DMS79 treated with DMSO at 0.1 percent for 48 hours (cell line): ENCODE results near the gene DUSP16.
"Not testable (repeated sequence)": the region's sequence is repeated elsewhere in the genome, so short reads cannot be mapped to it uniquely, and the experiment has no call there.

Source experiments
- DNase-seq: peaks from one replicate; lab custom pipeline; 2025; lab: John Stamatoyannopoulos, UW

DUSP16 gene

GRCh38 chr12:12548713-12549112, 13.9 kb downstream of the DUSP16 start:
- no peak for DNase-seq

GRCh38 chr12:12546314-12546772, 16.3 kb downstream of the DUSP16 start:
- no peak for DNase-seq

GRCh38 chr12:12543959-12544358, 18.7 kb downstream of the DUSP16 start:
- DNase-seq = no peak

GRCh38 chr12:12542964-12543363, 19.7 kb downstream of the DUSP16 start:
- DNase-seq = no peak

GRCh38 chr12:12542286-12542685, 20.4 kb downstream of the DUSP16 start:
- no peak for DNase-seq

- DNase-seq = no peak
Observed at GRCh38 chr12:12541782-12542181, 20.9 kb downstream of the DUSP16 start.

GRCh38 chr12:12540261-12541013, 22.2 kb downstream of the DUSP16 start:
- no peak for DNase-seq

- DNase-seq = no peak
Observed at GRCh38 chr12:12539028-12539810, 23.4 kb downstream of the DUSP16 start.

- DNase-seq = no peak
Observed at GRCh38 chr12:12538535-12538934, 24.1 kb downstream of the DUSP16 start.

GRCh38 chr12:12537421-12537820, 25.2 kb downstream of the DUSP16 start:
- DNase-seq = no peak

- DNase-seq = no peak
Observed at GRCh38 chr12:12534975-12535374, 27.7 kb downstream of the DUSP16 start.

GRCh38 chr12:12534166-12534866, 28.3 kb downstream of the DUSP16 start:
- DNase-seq = no peak

GRCh38 chr12:12533238-12533829, 29.3 kb downstream of the DUSP16 start:
- DNase-seq = peak; percentile 32

- no peak for DNase-seq
Observed at GRCh38 chr12:12531194-12531593, 31.5 kb downstream of the DUSP16 start.

- no peak for DNase-seq
Observed at GRCh38 chr12:12529783-12530421, 32.8 kb downstream of the DUSP16 start.

GRCh38 chr12:12528361-12529270, 34.0 kb downstream of the DUSP16 start:
- no peak for DNase-seq

- DNase-seq = no peak
Observed at GRCh38 chr12:12527820-12528296, 34.8 kb downstream of the DUSP16 start.

GRCh38 chr12:12524128-12524527, 38.5 kb downstream of the DUSP16 start:
- no peak for DNase-seq

- DNase-seq = no peak
Observed at GRCh38 chr12:12523229-12523628, 39.4 kb downstream of the DUSP16 start.

GRCh38 chr12:12522657-12523056, 40.0 kb downstream of the DUSP16 start:
- not testable (repeated sequence) for DNase-seq
